ENCODE data around the gene NOX3. TPM values are rescaled to one million over a fixed set of nuclear protein-coding genes. Genes with fewer than 3 reads are reported as not detected.

NOX3 gene
- total and polyA plus RNA-seq, 10 of the 15 experiments (the other 5 are each of a cell fraction or from before 2014, with no cell fraction given) = not detected

GRCh38 chr6:155352130-155352420 lies 103.6 kb downstream of the NOX3 start (continued):
- TF ChIP-seq, protein P1, sequence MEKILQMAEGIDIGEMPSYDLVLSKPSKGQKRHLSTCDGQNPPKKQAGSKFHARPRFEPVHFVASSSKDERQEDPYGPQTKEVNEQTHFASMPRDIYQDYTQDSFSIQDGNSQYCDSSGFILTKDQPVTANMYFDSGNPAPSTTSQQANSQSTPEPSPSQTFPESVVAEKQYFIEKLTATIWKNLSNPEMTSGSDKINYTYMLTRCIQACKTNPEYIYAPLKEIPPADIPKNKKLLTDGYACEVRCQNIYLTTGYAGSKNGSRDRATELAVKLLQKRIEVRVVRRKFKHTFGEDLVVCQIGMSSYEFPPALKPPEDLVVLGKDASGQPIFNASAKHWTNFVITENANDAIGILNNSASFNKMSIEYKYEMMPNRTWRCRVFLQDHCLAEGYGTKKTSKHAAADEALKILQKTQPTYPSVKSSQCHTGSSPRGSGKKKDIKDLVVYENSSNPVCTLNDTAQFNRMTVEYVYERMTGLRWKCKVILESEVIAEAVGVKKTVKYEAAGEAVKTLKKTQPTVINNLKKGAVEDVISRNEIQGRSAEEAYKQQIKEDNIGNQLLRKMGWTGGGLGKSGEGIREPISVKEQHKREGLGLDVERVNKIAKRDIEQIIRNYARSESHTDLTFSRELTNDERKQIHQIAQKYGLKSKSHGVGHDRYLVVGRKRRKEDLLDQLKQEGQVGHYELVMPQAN (conservative IDR thresholded peaks at IDR 0.05) = no peak
- TF ChIP-seq RUNX3 (IDR thresholded peaks at IDR 0.05; ENCODE audit: low read length) (no peak), PBX3 (IDR thresholded peaks at IDR 0.05; ENCODE audit: insufficient replicate concordance, low read depth, low read length) (no peak), EP300 (IDR thresholded peaks at IDR 0.05; ENCODE audit: borderline replicate concordance in 1 of 2, control insufficient read depth in 1 of 2, low read depth in 2 of 2, low read length in 2 of 2) (no peak)
- TF ChIP-seq, protein P2, sequence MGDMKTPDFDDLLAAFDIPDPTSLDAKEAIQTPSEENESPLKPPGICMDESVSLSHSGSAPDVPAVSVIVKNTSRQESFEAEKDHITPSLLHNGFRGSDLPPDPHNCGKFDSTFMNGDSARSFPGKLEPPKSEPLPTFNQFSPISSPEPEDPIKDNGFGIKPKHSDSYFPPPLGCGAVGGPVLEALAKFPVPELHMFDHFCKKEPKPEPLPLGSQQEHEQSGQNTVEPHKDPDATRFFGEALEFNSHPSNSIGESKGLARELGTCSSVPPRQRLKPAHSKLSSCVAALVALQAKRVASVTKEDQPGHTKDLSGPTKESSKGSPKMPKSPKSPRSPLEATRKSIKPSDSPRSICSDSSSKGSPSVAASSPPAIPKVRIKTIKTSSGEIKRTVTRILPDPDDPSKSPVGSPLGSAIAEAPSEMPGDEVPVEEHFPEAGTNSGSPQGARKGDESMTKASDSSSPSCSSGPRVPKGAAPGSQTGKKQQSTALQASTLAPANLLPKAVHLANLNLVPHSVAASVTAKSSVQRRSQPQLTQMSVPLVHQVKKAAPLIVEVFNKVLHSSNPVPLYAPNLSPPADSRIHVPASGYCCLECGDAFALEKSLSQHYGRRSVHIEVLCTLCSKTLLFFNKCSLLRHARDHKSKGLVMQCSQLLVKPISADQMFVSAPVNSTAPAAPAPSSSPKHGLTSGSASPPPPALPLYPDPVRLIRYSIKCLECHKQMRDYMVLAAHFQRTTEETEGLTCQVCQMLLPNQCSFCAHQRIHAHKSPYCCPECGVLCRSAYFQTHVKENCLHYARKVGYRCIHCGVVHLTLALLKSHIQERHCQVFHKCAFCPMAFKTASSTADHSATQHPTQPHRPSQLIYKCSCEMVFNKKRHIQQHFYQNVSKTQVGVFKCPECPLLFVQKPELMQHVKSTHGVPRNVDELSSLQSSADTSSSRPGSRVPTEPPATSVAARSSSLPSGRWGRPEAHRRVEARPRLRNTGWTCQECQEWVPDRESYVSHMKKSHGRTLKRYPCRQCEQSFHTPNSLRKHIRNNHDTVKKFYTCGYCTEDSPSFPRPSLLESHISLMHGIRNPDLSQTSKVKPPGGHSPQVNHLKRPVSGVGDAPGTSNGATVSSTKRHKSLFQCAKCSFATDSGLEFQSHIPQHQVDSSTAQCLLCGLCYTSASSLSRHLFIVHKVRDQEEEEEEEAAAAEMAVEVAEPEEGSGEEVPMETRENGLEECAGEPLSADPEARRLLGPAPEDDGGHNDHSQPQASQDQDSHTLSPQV (IDR thresholded peaks at IDR 0.05) = no peak
